WTC11 (cell line): ENCODE data around the gene NR1I3.

ENCODE experiments used
- CREM ChIP-seq: sonication (generic); formaldehyde crosslinking; IDR thresholded peaks from 2 replicates; pipeline ENCODE4 v1.8.1; 2022; ENCODE audit warnings: mild to moderate bottlenecking, missing genetic modification reagents, moderate library complexity
- E2F1 ChIP-seq: sonication (generic); formaldehyde crosslinking; IDR thresholded peaks from 2 replicates; pipeline ENCODE4 v1.8.0; 2022; ENCODE audit warnings: mild to moderate bottlenecking, missing genetic modification reagents
- FOXJ3 ChIP-seq: sonication (generic); formaldehyde crosslinking; IDR thresholded peaks from 2 replicates; pipeline ENCODE4 v1.9.0; 2021; ENCODE audit warnings: missing genetic modification reagents, mild to moderate bottlenecking, borderline replicate concordance
- HMGXB4 ChIP-seq: sonication (generic); formaldehyde crosslinking; IDR thresholded peaks from 2 replicates; pipeline ENCODE4 v1.8.1; 2023; ENCODE audit warnings: mild to moderate bottlenecking, moderate library complexity, missing genetic modification reagents
- JUN ChIP-seq: sonication (generic); formaldehyde crosslinking; IDR thresholded peaks from 2 replicates; pipeline ENCODE4 v1.8.0; 2023; ENCODE audit warnings: mild to moderate bottlenecking, missing genetic modification reagents
- MAX ChIP-seq: sonication (generic); formaldehyde crosslinking; IDR thresholded peaks from 2 replicates; pipeline ENCODE4 v1.8.0; 2022; ENCODE audit warnings: mild to moderate bottlenecking, missing genetic modification reagents
- MYBL2 ChIP-seq: sonication (generic); formaldehyde crosslinking; IDR thresholded peaks from 2 replicates; pipeline ENCODE4 v1.8.1; 2023; ENCODE audit warnings: mild to moderate bottlenecking, moderate library complexity, missing genetic modification reagents
- NFYB ChIP-seq: sonication (generic); formaldehyde crosslinking; conservative IDR thresholded peaks from 2 replicates; pipeline ENCODE4 v1.8.0; 2022; ENCODE audit warnings: low read depth, missing genetic modification reagents
- PRDM15 ChIP-seq: sonication (generic); formaldehyde crosslinking; IDR thresholded peaks from 2 replicates; pipeline ENCODE4 v1.8.0; 2022; ENCODE audit warnings: missing genetic modification reagents
- ZNF219 ChIP-seq: sonication (generic); formaldehyde crosslinking; IDR thresholded peaks from 2 replicates; pipeline ENCODE4 v1.8.0; 2023; ENCODE audit warnings: missing genetic modification reagents, mild to moderate bottlenecking, borderline replicate concordance
- TF ChIP-seq, protein P1 (sequence below): sonication (generic); formaldehyde crosslinking; IDR thresholded peaks from 2 replicates; pipeline ENCODE4 v1.8.1; 2023; ENCODE audit warnings: mild to moderate bottlenecking, missing genetic modification reagents
- TF ChIP-seq, protein P2 (sequence below): fragments of 200-600 bp; IDR thresholded peaks from 2 replicates; pipeline ENCODE4 v1.8.0; 2022; ENCODE audit warnings: antibody characterized with exemption
- TF ChIP-seq, protein P3 (sequence below): fragments of 250-450 bp; sonication (Bioruptor Pico); IDR thresholded peaks from 2 replicates; pipeline ENCODE4 v1.9.0; 2021; ENCODE audit warnings: mild to moderate bottlenecking
- TF ChIP-seq, protein P4 (sequence below): sonication (generic); formaldehyde crosslinking; IDR thresholded peaks from 2 replicates; pipeline ENCODE4 v1.8.1; 2022; ENCODE audit warnings: missing genetic modification reagents, borderline replicate concordance

GRCh38 chr1:161199506-161200139 lies 38.4 kb downstream of the NR1I3 start:
- TF ChIP-seq, protein P1, sequence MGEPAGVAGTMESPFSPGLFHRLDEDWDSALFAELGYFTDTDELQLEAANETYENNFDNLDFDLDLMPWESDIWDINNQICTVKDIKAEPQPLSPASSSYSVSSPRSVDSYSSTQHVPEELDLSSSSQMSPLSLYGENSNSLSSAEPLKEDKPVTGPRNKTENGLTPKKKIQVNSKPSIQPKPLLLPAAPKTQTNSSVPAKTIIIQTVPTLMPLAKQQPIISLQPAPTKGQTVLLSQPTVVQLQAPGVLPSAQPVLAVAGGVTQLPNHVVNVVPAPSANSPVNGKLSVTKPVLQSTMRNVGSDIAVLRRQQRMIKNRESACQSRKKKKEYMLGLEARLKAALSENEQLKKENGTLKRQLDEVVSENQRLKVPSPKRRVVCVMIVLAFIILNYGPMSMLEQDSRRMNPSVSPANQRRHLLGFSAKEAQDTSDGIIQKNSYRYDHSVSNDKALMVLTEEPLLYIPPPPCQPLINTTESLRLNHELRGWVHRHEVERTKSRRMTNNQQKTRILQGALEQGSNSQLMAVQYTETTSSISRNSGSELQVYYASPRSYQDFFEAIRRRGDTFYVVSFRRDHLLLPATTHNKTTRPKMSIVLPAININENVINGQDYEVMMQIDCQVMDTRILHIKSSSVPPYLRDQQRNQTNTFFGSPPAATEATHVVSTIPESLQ (CRISPR knock-in tag) = no peak
- no peak for TF ChIP-seq HMGXB4 (CRISPR knock-in tag)
- TF ChIP-seq ZNF219 (CRISPR knock-in tag) = no peak
- TF ChIP-seq PRDM15 (CRISPR knock-in tag) = no peak
- TF ChIP-seq E2F1 (CRISPR knock-in tag) = no peak
- TF ChIP-seq JUN (CRISPR knock-in tag) = no peak
- TF ChIP-seq NFYB (CRISPR knock-in tag) = no peak
- TF ChIP-seq MYBL2 (CRISPR knock-in tag) = no peak
- TF ChIP-seq FOXJ3 = no peak
- TF ChIP-seq, protein P2, sequence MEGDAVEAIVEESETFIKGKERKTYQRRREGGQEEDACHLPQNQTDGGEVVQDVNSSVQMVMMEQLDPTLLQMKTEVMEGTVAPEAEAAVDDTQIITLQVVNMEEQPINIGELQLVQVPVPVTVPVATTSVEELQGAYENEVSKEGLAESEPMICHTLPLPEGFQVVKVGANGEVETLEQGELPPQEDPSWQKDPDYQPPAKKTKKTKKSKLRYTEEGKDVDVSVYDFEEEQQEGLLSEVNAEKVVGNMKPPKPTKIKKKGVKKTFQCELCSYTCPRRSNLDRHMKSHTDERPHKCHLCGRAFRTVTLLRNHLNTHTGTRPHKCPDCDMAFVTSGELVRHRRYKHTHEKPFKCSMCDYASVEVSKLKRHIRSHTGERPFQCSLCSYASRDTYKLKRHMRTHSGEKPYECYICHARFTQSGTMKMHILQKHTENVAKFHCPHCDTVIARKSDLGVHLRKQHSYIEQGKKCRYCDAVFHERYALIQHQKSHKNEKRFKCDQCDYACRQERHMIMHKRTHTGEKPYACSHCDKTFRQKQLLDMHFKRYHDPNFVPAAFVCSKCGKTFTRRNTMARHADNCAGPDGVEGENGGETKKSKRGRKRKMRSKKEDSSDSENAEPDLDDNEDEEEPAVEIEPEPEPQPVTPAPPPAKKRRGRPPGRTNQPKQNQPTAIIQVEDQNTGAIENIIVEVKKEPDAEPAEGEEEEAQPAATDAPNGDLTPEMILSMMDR = no peak
- TF ChIP-seq, protein P3, sequence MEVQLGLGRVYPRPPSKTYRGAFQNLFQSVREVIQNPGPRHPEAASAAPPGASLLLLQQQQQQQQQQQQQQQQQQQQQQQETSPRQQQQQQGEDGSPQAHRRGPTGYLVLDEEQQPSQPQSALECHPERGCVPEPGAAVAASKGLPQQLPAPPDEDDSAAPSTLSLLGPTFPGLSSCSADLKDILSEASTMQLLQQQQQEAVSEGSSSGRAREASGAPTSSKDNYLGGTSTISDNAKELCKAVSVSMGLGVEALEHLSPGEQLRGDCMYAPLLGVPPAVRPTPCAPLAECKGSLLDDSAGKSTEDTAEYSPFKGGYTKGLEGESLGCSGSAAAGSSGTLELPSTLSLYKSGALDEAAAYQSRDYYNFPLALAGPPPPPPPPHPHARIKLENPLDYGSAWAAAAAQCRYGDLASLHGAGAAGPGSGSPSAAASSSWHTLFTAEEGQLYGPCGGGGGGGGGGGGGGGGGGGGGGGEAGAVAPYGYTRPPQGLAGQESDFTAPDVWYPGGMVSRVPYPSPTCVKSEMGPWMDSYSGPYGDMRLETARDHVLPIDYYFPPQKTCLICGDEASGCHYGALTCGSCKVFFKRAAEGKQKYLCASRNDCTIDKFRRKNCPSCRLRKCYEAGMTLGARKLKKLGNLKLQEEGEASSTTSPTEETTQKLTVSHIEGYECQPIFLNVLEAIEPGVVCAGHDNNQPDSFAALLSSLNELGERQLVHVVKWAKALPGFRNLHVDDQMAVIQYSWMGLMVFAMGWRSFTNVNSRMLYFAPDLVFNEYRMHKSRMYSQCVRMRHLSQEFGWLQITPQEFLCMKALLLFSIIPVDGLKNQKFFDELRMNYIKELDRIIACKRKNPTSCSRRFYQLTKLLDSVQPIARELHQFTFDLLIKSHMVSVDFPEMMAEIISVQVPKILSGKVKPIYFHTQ (CRISPR knock-in tag) = no peak
- no peak for TF ChIP-seq MAX (CRISPR knock-in tag)
- no peak for TF ChIP-seq CREM (CRISPR knock-in tag)
- TF ChIP-seq, protein P4, sequence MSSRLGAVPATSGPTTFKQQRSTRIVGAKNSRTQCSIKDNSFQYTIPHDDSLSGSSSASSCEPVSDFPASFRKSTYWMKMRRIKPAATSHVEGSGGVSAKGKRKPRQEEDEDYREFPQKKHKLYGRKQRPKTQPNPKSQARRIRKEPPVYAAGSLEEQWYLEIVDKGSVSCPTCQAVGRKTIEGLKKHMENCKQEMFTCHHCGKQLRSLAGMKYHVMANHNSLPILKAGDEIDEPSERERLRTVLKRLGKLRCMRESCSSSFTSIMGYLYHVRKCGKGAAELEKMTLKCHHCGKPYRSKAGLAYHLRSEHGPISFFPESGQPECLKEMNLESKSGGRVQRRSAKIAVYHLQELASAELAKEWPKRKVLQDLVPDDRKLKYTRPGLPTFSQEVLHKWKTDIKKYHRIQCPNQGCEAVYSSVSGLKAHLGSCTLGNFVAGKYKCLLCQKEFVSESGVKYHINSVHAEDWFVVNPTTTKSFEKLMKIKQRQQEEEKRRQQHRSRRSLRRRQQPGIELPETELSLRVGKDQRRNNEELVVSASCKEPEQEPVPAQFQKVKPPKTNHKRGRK (CRISPR knock-in tag) = no peak
